ENCODE measurements around the gene PIM2. TPM values are rescaled to one million over a fixed set of nuclear protein-coding genes. Genes with fewer than 3 reads are reported as not detected.

The PIM2 gene
- 3.2 and 3.4 TPM in 2 replicates for total RNA-seq

DNA sequence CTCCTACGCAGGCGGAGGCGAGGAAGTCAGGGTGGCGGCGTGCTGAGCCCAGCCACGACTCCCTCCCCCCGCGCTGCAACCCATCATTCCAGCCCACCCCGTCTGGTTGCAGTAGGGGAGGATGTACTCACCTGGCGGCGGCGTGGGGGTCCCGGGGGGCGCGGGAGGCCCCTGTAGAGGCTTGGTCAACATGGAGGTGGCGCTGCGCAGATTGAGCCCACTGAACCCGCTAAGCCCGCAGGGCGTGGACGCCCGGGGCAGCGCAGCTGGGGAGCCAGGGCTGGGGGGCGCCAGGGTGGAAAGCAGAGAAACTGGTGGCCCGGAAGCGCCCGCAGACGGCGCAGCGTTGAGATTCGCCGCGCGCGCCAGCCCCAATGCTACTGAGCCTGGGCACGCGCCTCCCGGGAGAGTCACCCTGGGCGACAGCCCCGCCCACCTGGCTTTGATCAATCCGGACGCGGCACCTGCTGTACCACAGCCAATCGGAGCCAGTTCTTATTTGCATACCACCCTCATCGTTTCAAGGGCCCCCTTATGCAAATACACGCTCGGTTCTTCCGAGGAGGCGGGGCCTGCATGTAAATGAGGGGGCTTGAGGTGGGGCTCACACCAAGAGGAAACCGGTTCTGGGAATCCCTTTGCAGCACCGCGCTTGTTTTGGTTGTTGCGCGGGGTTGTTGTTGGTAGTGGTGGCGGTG lies at the start of gene PIM2:
TSS of gene PIM2 (minus strand) at position 382 of the 698 bp plus-strand sequence. CDS start at position 192, 190 bp downstream.

DNA sequence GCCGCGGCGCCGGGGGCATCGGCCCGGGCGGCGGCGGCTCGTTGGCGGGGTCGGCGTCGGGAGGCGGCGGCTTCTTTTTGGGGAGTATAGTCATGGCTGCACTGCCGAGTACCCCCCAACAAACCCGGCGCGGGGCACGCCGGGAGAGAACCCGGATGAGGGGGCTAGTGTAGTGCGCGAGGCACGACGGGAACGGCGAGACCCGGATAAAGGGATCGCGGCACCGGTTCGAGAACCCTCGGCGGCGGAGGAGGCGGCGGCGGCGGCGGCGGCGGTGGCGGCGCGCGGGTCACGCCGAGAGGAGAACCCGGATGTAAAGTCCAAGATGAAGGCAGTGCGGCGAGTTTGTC lies 38.6 kb upstream of the PIM2 start, which contains the start of gene OTUD5:
TSS of gene OTUD5 (minus strand) at position 131 of the 350 bp plus-strand sequence. CDS start at position 94, 37 bp downstream.

DNA sequence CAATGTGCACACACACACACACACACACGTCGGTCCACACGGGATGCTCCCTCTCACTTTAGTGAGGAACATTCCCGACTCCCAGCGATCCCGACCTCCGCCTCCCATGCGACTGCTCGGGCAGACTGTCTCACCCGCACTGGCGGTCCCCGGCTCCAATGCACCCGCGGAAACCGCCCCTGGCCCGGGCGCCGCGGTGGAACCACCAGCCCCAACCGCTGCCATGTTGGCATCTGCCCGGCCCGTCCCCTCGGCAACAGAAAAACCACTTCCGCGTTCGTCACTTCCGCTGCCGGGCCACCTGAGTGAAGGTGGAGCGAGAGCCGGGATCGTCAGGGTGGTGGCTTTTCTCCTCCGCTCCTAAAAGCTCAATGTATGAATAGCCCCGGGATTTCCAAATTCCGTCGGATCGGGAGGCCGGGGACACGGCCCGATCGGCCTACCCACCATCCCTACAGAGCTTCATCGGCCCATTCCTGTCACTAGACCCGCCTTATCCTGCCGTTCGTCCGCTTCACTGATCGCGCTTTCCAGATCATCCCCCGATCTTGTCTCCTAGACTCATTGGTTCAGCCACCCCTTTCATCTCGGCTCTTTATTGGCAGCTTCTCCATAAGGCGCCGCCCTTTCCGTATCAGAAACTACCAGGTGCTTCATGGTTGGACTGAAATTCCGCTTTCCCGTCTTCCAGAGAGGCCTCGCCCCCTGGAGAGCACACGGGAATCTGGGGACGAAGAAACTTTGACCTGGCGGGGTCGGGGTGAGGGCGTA lies 7.2 kb downstream of the PIM2 start, which contains the start of gene SLC35A2:
TSS of gene SLC35A2 (minus strand) at position 235 of the 771 bp plus-strand sequence. CDS start at position 225, 10 bp downstream.

DNA sequence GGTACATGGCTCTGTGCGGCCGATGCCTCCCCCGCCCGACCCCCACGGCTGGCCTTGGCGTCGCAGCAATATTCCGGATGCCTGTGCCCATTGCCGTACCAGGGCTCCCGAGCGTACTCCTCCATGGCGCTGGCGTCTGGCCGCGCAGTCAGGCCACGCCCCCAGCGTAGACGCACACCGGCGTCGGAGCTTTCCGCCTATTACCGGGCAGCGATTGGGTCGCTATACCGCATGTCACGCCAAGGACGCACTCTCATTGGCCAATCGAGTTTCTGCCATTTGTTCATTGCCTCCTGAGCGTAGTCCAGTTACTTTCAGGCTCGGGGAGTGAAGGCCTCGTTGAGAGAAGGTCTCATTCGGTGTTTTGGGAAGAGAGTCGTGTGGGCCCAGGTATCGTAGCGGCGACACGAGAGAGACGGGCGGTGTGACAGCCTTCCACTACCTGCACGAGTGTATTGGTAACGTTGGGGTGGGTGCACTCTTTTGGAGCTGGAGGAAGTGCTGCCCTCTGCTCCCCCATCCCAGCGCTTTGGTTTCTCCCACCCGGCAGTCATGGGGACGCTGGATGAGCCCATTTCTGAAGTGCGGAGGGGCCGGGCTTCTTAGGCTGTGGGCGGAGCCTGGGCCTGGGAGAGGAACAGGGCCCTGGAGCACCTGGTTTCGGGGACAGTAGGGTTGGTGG lies 21.1 kb downstream of the PIM2 start, which contains the start of the genes PQBP1 and TIMM17B:
TSS of gene PQBP1 (plus strand) at position 306 of the 682 bp plus-strand sequence. CDS start 580 bp downstream, outside the sequence.
TSS of gene TIMM17B (minus strand) at position 144 of the 682 bp plus-strand sequence. CDS start at position 125, 19 bp downstream.

Other genes with a start within 250 kb of the PIM2 start
- gene WAS, start 235.2 kb downstream of the PIM2 start, total RNA-seq, result 0.09 and 0.18 TPM in 2 replicates
- 2.9 and 5.8 TPM in 2 replicates for gene SUV39H1, start 222.3 kb downstream of the PIM2 start, total RNA-seq
- not detected in 2 replicates for gene GLOD5, start 157.3 kb downstream of the PIM2 start, total RNA-seq
- gene GATA1, start 132.4 kb downstream of the PIM2 start, total RNA-seq, result not detected in 2 replicates
- 19.4 and 36.7 TPM in 2 replicates for gene HDAC6, start 117.0 kb downstream of the PIM2 start, total RNA-seq
- gene ERAS, start 92.5 kb downstream of the PIM2 start, total RNA-seq, result not detected in 2 replicates
- gene PCSK1N, start 83.4 kb downstream of the PIM2 start, total RNA-seq, result not detected in 2 replicates
- gene TIMM17B, start 21.3 kb downstream of the PIM2 start, total RNA-seq, result 16.2 and 18.1 TPM in 2 replicates
- gene PQBP1, start 21.1 kb downstream of the PIM2 start, total RNA-seq, result 88.2 and 121 TPM in 2 replicates
- 8.6 and 9.0 TPM in 2 replicates for gene SLC35A2, start 7.4 kb downstream of the PIM2 start, total RNA-seq
- 25.2 and 31.2 TPM in 2 replicates for gene OTUD5, start 38.6 kb upstream of the PIM2 start, total RNA-seq
- gene KCND1, start 52.8 kb upstream of the PIM2 start, total RNA-seq, result 0.18 and 0.47 TPM in 2 replicates
- gene GRIPAP1, start 83.2 kb upstream of the PIM2 start, total RNA-seq, result 34.0 and 34.5 TPM in 2 replicates
- gene TFE3, start 124.3 kb upstream of the PIM2 start, total RNA-seq, result 16.4 and 22.4 TPM in 2 replicates
- 0.45 and 1.1 TPM in 2 replicates for gene CCDC120, start 140.0 kb upstream of the PIM2 start, total RNA-seq
- 3.2 and 4.8 TPM in 2 replicates for gene PRAF2, start 155.0 kb upstream of the PIM2 start, total RNA-seq
- 15.9 and 26.7 TPM in 2 replicates for gene WDR45, start 160.9 kb upstream of the PIM2 start, total RNA-seq
- 22.9 and 25.8 TPM in 2 replicates for gene GPKOW, start 204.7 kb upstream of the PIM2 start, total RNA-seq
- 0.27 and 1.0 TPM in 2 replicates for gene MAGIX, start 243.7 kb upstream of the PIM2 start, total RNA-seq